Choroid plexus epithelial cell (primary cell): ENCODE results near the gene CAPN14.

ENCODE experiments used
- DNase-seq: peaks from one replicate; pipeline ENCODE4 v3.0.0-alpha.2; 2010; ENCODE audit warnings: low read depth
- H3K4me3 ChIP-seq: 2 replicates; pipeline ENCODE4 v1.5.1; 2011; ENCODE audit warnings: low read depth, mild to moderate bottlenecking, control low read depth, low read length, moderate library complexity
- CTCF ChIP-seq: conservative IDR thresholded peaks from 2 replicates; pipeline ENCODE4 v1.5.1; 2011; ENCODE audit warnings: low read depth, mild to moderate bottlenecking, control low read depth, inconsistent platforms, low read length, moderate library complexity

CAPN14 gene

DNA sequence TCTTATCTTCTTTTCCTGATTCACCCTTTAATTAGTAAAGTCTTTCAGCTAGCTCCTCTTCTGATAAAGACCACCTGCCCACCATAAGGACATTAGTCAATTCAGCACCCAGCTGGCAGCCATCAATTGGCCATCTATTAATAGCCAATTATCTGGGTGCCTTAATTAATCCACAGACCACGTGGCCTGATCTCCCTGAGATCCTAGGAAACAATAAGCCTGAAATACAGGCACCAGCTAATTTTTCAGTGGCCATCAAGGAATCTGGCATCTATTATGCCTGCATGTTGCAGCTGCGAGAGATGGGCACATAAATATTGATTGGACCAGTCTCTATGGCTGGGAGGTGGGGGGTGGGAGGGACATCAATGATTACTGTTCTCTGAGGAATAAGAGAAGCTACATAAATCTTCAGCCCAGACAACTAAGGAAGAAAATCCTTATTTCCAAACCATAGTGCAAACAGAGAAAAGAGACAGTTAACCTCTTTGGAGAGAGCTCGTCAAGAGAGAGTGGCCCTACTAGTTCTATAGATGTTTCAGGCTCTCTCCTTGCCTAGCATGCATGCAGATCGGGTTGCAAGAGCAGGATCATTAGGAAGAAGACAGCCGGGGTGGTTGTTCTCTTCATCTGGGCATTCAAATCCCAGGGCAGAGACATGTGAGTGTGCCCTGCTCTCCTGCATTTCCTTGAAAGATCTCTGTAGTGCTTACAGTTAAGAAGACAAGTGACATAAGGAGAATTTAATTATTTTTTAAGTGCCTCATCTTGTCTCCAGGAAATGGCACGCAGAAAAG, 87.7 kb downstream of the CAPN14 start:
- H3K4me3 ChIP-seq = no peak overlapping the region
- TF ChIP-seq CTCF = no peak
- no peak for DNase-seq

- no peak for TF ChIP-seq CTCF
- no peak for DNase-seq
- H3K4me3 ChIP-seq = no peak overlapping the region
Observed at GRCh38 chr2:31127931-31128330, 89.4 kb downstream of the CAPN14 start.

DNA sequence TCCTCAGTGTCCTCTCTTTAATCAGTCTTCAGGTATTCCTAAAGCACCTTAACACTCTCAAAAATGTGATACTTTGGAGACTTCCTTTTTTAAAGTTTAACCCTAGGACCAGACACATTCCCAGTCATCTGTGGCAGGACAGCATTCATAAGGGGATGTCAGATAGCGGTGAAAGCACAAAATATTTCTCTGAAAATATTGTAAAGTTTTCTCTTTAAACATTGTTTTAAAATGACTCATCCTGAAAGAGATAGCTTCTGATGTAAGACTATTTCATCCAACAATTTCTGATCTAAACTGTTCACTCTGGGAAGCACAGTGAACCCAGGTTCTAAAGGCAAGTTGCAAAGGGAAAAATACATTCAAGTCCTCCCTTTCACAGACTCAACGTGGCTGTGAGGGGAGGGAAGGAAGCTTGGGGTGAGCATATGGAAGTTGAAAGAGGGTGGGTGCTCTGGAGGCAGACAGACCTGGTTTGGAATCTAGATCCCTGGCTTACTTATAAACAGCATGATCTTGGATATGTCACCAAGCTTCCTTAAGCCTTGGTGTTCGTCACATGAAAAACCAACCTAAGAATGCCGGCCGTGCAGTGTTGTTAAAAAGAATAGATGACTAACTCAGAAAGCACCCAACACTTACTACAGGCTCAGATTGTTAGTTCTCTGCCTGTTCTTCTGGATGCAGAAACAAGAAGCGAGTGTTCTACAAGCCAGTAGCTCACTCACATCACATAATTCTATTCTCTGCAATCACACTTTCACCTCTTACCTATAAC, 91.2 kb downstream of the CAPN14 start:
- peak; percentile 24 for DNase-seq
- no peak overlapping the region for H3K4me3 ChIP-seq
- TF ChIP-seq CTCF = no peak

DNA sequence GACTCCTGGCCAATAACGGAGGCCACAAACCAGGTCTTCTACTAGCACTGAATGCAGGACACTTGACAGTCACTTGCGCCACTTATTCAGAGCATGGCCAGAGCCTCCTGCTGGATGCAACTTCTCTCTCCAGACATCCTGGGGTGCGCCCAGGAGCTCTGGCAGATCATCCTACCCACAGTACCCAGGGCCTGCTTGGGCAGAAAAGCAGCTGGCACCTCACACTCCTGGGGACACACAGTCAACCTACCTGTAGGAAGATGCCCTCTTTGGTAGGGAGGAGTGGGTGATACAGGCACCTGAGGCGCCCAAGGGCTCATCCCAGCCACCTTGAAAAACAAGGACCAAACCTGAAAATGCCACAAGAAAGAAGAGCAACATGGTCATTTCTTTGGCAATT, 92.4 kb downstream of the CAPN14 start:
- TF ChIP-seq CTCF = no peak
- H3K4me3 ChIP-seq = no peak overlapping the region
- no peak for DNase-seq
